HG03108 (cell line): ENCODE results near the gene DHFR2.

ENCODE experiments used
- ATAC-seq: cut with Tn5 transposase; IDR thresholded peaks from one replicate; pipeline ENCODE4 v1.9.1; 2021; ENCODE audit warnings: moderate library complexity; ENCODE audit not compliant: unreplicated experiment

The DHFR2 gene

GRCh38 chr3:94008253-94008652 lies 54.5 kb downstream of the DHFR2 start:
- no peak for ATAC-seq
